B cell (primary cell): ENCODE measurements around the gene CDK5RAP2. TPM values are rescaled to one million over a fixed set of nuclear protein-coding genes. Genes with fewer than 3 reads are reported as not detected.

Experiments used
- ATAC-seq: fragments of 200-7000 bp; cut with Tn5 transposase; one replicate; pipeline ENCODE4 v1.10.0; 2021; ENCODE audit warnings: low read depth, mild to moderate bottlenecking, moderate number of reproducible peaks, moderate library complexity
- CTCF ChIA-PET: fragments of 350-600 bp; sonication (Branson Sonifier 250); formaldehyde crosslinking; loops from one replicate; lab custom pipeline; 2021; ENCODE audit warnings: antibody characterized with exemption, inconsistent platforms; lab: Charles Lee
- POLR2A ChIA-PET: fragments of 350-600 bp; sonication (Branson Sonifier 250); formaldehyde crosslinking; loops from one replicate; lab custom pipeline; 2021; ENCODE audit warnings: antibody characterized with exemption; lab: Charles Lee
- DNase-seq: peaks from one replicate; pipeline ENCODE4 v3.0.0; 2013
- H2AFZ ChIP-seq: 2 replicates; pipeline ENCODE4 v1.6.1; 2012; ENCODE audit warnings: mild to moderate bottlenecking, low read depth, low read length; ENCODE audit not compliant: insufficient read depth, poor library complexity, severe bottlenecking
- H3K27ac ChIP-seq, 2 donors: 1 replicate in 1 of 2; 2 replicates in 1 of 2; pipeline ENCODE4 v1.5.1; 2012 to 2013; ENCODE audit warnings: low read length in 2 of 2, mild to moderate bottlenecking in 2 of 2, moderate library complexity in 1 of 2
- H3K27me3 ChIP-seq, 4 experiments: fragments of 200-600 bp in 1 of 4; sonication (generic) in 1 of 4; replicated peaks in 1 of 4; 1 replicate in 2 of 4; 2 replicates in 2 of 4; pipeline versions ENCODE4 v1.6.1 to v1.7.0; 2013 to 2016; ENCODE audit warnings: low read length in 3 of 4, mild to moderate bottlenecking in 2 of 4, mixed read lengths in 1 of 4, moderate library complexity in 1 of 4; ENCODE audit not compliant: insufficient read depth in 4 of 4, control insufficient read depth in 3 of 4; ENCODE audit errors: control extremely low read depth in 1 of 4
- H3K36me3 ChIP-seq, 2 experiments: replicated peaks in 1 of 2; 1 replicate in 1 of 2; 2 replicates in 1 of 2; pipeline versions ENCODE4 v1.6.1 to v1.7.1; 2013; ENCODE audit warnings: low read length in 1 of 2; ENCODE audit not compliant: insufficient read depth in 2 of 2, control insufficient read depth in 1 of 2; ENCODE audit errors: control extremely low read depth in 1 of 2, extremely low read depth in 1 of 2
- H3K4me1 ChIP-seq, 2 donors: fragments of 200-600 bp in 1 of 2; sonication (generic) in 1 of 2; 1 replicate in 1 of 2; 2 replicates in 1 of 2; pipeline versions ENCODE4 v1.5.1 to v1.6.1; 2013 to 2017; ENCODE audit warnings: low read length in 2 of 2; ENCODE audit not compliant: control insufficient read depth in 2 of 2, insufficient read depth in 2 of 2
- H3K4me2 ChIP-seq: replicated peaks from 2 replicates; pipeline ENCODE3; 2012; ENCODE audit warnings: mild to moderate bottlenecking, low read depth, low read length; ENCODE audit not compliant: poor library complexity, severe bottlenecking
- H3K4me3 ChIP-seq, 5 experiments: fragments of 200-600 bp in 1 of 5; sonication (generic) in 1 of 5; 1 replicate in 3 of 5; 2 replicates in 2 of 5; pipeline versions ENCODE4 v1.5.1 to v1.7.0; 2011 to 2016; ENCODE audit warnings: low read length in 4 of 5, mild to moderate bottlenecking in 4 of 5, low read depth in 2 of 5, control low read depth in 1 of 5, moderate library complexity in 1 of 5; ENCODE audit not compliant: insufficient read depth in 1 of 5; ENCODE audit errors: control extremely low read depth in 1 of 5, extremely low read depth in 1 of 5
- H3K79me2 ChIP-seq: fragments of 200-600 bp; sonication (generic); one replicate; pipeline ENCODE4 v1.6.0; 2016; ENCODE audit warnings: low read length; ENCODE audit not compliant: control insufficient read depth, insufficient read depth
- H3K9ac ChIP-seq: fragments of 200-600 bp; sonication (generic); 2 replicates; pipeline ENCODE4 v1.6.1; 2017; ENCODE audit warnings: mild to moderate bottlenecking, low read length, moderate library complexity
- H3K9me3 ChIP-seq, 3 donors: one replicate each; pipeline versions ENCODE4 v1.6.1 to v1.7.1; 2013; ENCODE audit warnings: low read length in 2 of 3; ENCODE audit not compliant: control insufficient read depth in 2 of 3, insufficient read depth in 1 of 3; ENCODE audit errors: control extremely low read depth in 1 of 3
- H4K20me1 ChIP-seq: 2 replicates; pipeline ENCODE4 v1.6.0; 2012; ENCODE audit warnings: mild to moderate bottlenecking, low read length; ENCODE audit not compliant: insufficient read depth, control insufficient read depth, poor library complexity, severe bottlenecking
- H3K27ac Mint-ChIP-seq: one replicate; pipeline ENCODE4 v1.8.0; 2021; ENCODE audit warnings: mixed read lengths
- H3K27me3 Mint-ChIP-seq: one replicate; pipeline ENCODE4 v1.8.0; 2021; ENCODE audit warnings: mixed read lengths
- H3K4me1 Mint-ChIP-seq: one replicate; pipeline ENCODE4 v1.8.0; 2021; ENCODE audit warnings: mixed read lengths
- H3K4me3 Mint-ChIP-seq: one replicate; pipeline ENCODE4 v1.8.0; 2021; ENCODE audit warnings: mixed read lengths
- H3K9me3 Mint-ChIP-seq: one replicate; pipeline ENCODE4 v1.8.0; 2022; ENCODE audit warnings: mixed read lengths; ENCODE audit not compliant: insufficient read depth
- EZH2 ChIP-seq: IDR thresholded peaks from 2 replicates; pipeline ENCODE4 v1.6.1; 2012; ENCODE audit warnings: borderline replicate concordance, low read depth, mild to moderate bottlenecking, moderate library complexity, low read length; ENCODE audit not compliant: insufficient read depth, poor library complexity, severe bottlenecking
- WGBS: methylation state at CpG from one replicate; pipeline ENCODE4 v1.1.5; 2013; ENCODE audit warnings: missing lambda C conversion rate; ENCODE audit not compliant: insufficient coverage; 5-methylcytosine and 5-hydroxymethylcytosine counted together
- intact Hi-C: fragments of 100-400 bp; cut with micrococcal nuclease; formaldehyde crosslinking; loops from one replicate; pipeline ENCODE4 v1.10.0; 2022
- polyA plus RNA-seq: library from polyadenylated mRNA; depleted of rRNA; stranded (reverse); fragments of >200 nt; gene quantifications from 2 replicates; pipeline ENCODE4 v1.2.3, GENCODE V29; 2012
- total RNA-seq, 2 donors: library from RNA; stranded (reverse); fragments of 120-200 nt in 1 of 2; gene quantifications; 1 replicate in 1 of 2; 2 replicates in 1 of 2; pipeline versions ENCODE4 v1.2.3 to v1.2.4, GENCODE V29; 2013 to 2022
- TF ChIP-seq, protein P1 (sequence below): fragments of 200-600 bp; IDR thresholded peaks from one replicate; pipeline ENCODE4 v1.8.0; 2022; ENCODE audit warnings: antibody characterized with exemption, mild to moderate bottlenecking

Gene CDK5RAP2
- total and polyA plus RNA-seq, 2 donors (not counting 1 experiment from before 2014, with no cell fraction given): 31.3 to 122 TPM

GRCh38 chr9:120542701-120543490 lies 37.1 kb downstream of the CDK5RAP2 start:
- H3K9ac ChIP-seq: no peak overlapping the region
- intact Hi-C loops: no loop called here
- no peak overlapping the region for H3K27ac ChIP-seq
- H2AFZ ChIP-seq: no peak overlapping the region
- no peaks in the 10 kb centered on the region for H3K27me3 Mint-ChIP-seq
- no peaks in the 10 kb centered on the region for H4K20me1 ChIP-seq
- DNase-seq: no peak
- WGBS: 100% methylated on average over 7 of the region's 7 CpGs
- CTCF ChIA-PET: no interaction called here
- H3K27me3 ChIP-seq: no peaks in the 10 kb centered on the region
- H3K9me3 ChIP-seq: no peaks in the 10 kb centered on the region
- no peak overlapping the region for H3K27ac Mint-ChIP-seq
- POLR2A ChIA-PET: no interaction called here
- H3K4me1 Mint-ChIP-seq: no peaks in the 10 kb centered on the region
- no peak overlapping the region for H3K4me3 ChIP-seq
- peaks cover 24 to 78% of the 10 kb centered on the region in 2 experiments for H3K36me3 ChIP-seq
- no peaks in the 10 kb centered on the region for H3K4me1 ChIP-seq
- ATAC-seq: no peak
- no peak overlapping the region for H3K4me2 ChIP-seq
- no peaks in the 10 kb centered on the region for H3K9me3 Mint-ChIP-seq
- H3K4me3 Mint-ChIP-seq: no peak overlapping the region
- no peak for TF ChIP-seq EZH2
- TF ChIP-seq, protein P1, sequence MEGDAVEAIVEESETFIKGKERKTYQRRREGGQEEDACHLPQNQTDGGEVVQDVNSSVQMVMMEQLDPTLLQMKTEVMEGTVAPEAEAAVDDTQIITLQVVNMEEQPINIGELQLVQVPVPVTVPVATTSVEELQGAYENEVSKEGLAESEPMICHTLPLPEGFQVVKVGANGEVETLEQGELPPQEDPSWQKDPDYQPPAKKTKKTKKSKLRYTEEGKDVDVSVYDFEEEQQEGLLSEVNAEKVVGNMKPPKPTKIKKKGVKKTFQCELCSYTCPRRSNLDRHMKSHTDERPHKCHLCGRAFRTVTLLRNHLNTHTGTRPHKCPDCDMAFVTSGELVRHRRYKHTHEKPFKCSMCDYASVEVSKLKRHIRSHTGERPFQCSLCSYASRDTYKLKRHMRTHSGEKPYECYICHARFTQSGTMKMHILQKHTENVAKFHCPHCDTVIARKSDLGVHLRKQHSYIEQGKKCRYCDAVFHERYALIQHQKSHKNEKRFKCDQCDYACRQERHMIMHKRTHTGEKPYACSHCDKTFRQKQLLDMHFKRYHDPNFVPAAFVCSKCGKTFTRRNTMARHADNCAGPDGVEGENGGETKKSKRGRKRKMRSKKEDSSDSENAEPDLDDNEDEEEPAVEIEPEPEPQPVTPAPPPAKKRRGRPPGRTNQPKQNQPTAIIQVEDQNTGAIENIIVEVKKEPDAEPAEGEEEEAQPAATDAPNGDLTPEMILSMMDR: no peak
- no peaks in the 10 kb centered on the region for H3K79me2 ChIP-seq

GRCh38 chr9:120541921-120542320 lies 38.0 kb downstream of the CDK5RAP2 start:
- DNase-seq: no peak
- intact Hi-C loops: no loop called here
- Histone ChIP-seq H3K9me3 (no peaks in the 10 kb centered on the region), H2AFZ (no peak overlapping the region), H3K4me1 (no peaks in the 10 kb centered on the region), H3K4me3 (no peak overlapping the region), H3K36me3 (peaks cover 22 to 82% of the 10 kb centered on the region in 2 experiments), H3K9ac (no peak overlapping the region), H3K4me2 (no peak overlapping the region), H4K20me1 (no peaks in the 10 kb centered on the region), H3K27me3 (no peaks in the 10 kb centered on the region), H3K27ac (no peak overlapping the region), H3K79me2 (no peaks in the 10 kb centered on the region)
- POLR2A ChIA-PET: no interaction called here
- Mint-ChIP-seq H3K4me1 (no peaks in the 10 kb centered on the region), H3K27ac (no peak overlapping the region), H3K9me3 (no peaks in the 10 kb centered on the region), H3K4me3 (no peak overlapping the region), H3K27me3 (no peaks in the 10 kb centered on the region)
- ATAC-seq: no peak
- TF ChIP-seq, protein P1: no peak
- TF ChIP-seq EZH2: no peak
- 100% methylated on average over 1 of the region's 2 CpGs for WGBS
- CTCF ChIA-PET: no interaction called here
